VCaP (cell line): Measurements from ENCODE around the gene UTP18.

ENCODE experiments used
- H3K27ac ChIP-seq: fragments of 450-650 bp; 2 replicates; pipeline ENCODE4 v1.5.1; 2017
- CTCF ChIP-seq: fragments of 450-650 bp; conservative IDR thresholded peaks from 2 replicates; pipeline ENCODE4 v1.5.1; 2017; ENCODE audit warnings: mild to moderate bottlenecking, moderate library complexity

The UTP18 gene

GRCh38 chr17:51245535-51245934 lies 14.8 kb upstream of the UTP18 start:
- H3K27ac ChIP-seq: no peak overlapping the region
- no peak for TF ChIP-seq CTCF

- TF ChIP-seq CTCF: no peak
- no peak overlapping the region for H3K27ac ChIP-seq
Observed at GRCh38 chr17:51250314-51250840, 10.0 kb upstream of the UTP18 start.

- H3K27ac ChIP-seq: no peak overlapping the region
- no peak for TF ChIP-seq CTCF
Observed at GRCh38 chr17:51251010-51251409, 9.3 kb upstream of the UTP18 start.

- peak overlapping the region; percentile 26; the same call in 1 of the 2 replicates for H3K27ac ChIP-seq
- TF ChIP-seq CTCF: no peak
Observed at GRCh38 chr17:51255673-51256072, 4.7 kb upstream of the UTP18 start.

- TF ChIP-seq CTCF: no peak
- peak overlapping the region; percentile 26; the same call in 1 of the 2 replicates for H3K27ac ChIP-seq
Observed at GRCh38 chr17:51256101-51256500, 4.2 kb upstream of the UTP18 start.

GRCh38 chr17:51257150-51258081 lies 2.9 kb upstream of the UTP18 start:
- TF ChIP-seq CTCF: no peak
- H3K27ac ChIP-seq: peak overlapping the region; percentile 98; the same call in 1 of the 2 replicates

GRCh38 chr17:51258756-51259563 lies 1.4 kb upstream of the UTP18 start:
- no peak for TF ChIP-seq CTCF
- H3K27ac ChIP-seq: peak overlapping the region; percentile 98
